Right lobe of liver (tissue), 6 donors: ENCODE data around the gene KLF4. TPM values are rescaled to one million over a fixed set of nuclear protein-coding genes. Genes with fewer than 3 reads are reported as not detected.
A peak's percentile ranks its signal among the peaks of the same experiment; 100 is the strongest.

Experiments
- ATAC-seq, 4 donors: fragments of 200-7000 bp; cut with Tn5 transposase; one replicate each; pipeline ENCODE4 v1.9.1; 2020; ENCODE audit warnings: mild to moderate bottlenecking in 4 of 4, moderate library complexity in 4 of 4
- DNase-seq, 3 donors: peaks; one replicate each; pipeline ENCODE4 v3.0.0-alpha.2; 2020
- H3K27ac ChIP-seq, 3 donors: fragments of 200-600 bp; one replicate each; pipeline ENCODE4 v1.8.0; 2022
- H3K27me3 ChIP-seq, 2 donors: fragments of 200-600 bp; one replicate each; pipeline ENCODE4 v1.8.0; 2022
- H3K36me3 ChIP-seq, 4 donors: fragments of 200-600 bp; sonication (generic) in 1 of 4; one replicate each; pipeline versions ENCODE4 v1.5.1 to v1.8.0; 2017 to 2022; ENCODE audit warnings: control low read depth in 1 of 4
- H3K4me1 ChIP-seq, 4 donors: fragments of 200-600 bp; sonication (generic) in 1 of 4; one replicate each; pipeline versions ENCODE4 v1.5.1 to v1.8.0; 2017 to 2022; ENCODE audit warnings: control low read depth in 1 of 4
- H3K4me3 ChIP-seq, 3 donors: fragments of 200-600 bp; one replicate each; pipeline ENCODE4 v1.8.0; 2022
- H3K9me3 ChIP-seq, 4 donors: fragments of 200-600 bp; sonication (generic) in 1 of 4; one replicate each; pipeline versions ENCODE4 v1.5.1 to v1.8.0; 2017 to 2022; ENCODE audit warnings: control low read depth in 1 of 4
- POLR2A ChIP-seq: fragments of 450-650 bp; IDR thresholded peaks from one replicate; pipeline ENCODE4 v1.6.1; 2017; ENCODE audit warnings: antibody characterized with exemption, mild to moderate bottlenecking
- WGBS: methylation state at CpG from one replicate; pipeline ENCODE4 v1.1.6; 2018; ENCODE audit warnings: low coverage, low lambda C conversion rate; ENCODE audit not compliant: insufficient coverage; ENCODE audit errors: missing lambda C conversion rate; 5-methylcytosine and 5-hydroxymethylcytosine counted together
- intact Hi-C, 2 donors: fragments of 100-400 bp; cut with DNase I; formaldehyde crosslinking; loops; one replicate each; pipeline versions ENCODE4 v1.11.2 to v1.14.1; 2022
- total RNA-seq, 6 experiments: library from RNA; depleted of rRNA in 2 of 6; stranded (reverse); fragments of >200 nt in 2 of 6; fragmentation: NEBNext Ultra II Directional in 3 of 6; extraction: Animal tissue kit (Norgen Biotek cat#: 25700) in 3 of 6; gene quantifications; one replicate each; pipeline versions ENCODE4 v1.1.0 to v1.2.4, GENCODE V29; 2016 to 2023
- TF ChIP-seq, protein P1 (sequence below), 4 donors: fragments of 200-600 bp in 3 of 4; fragments of 450-650 bp in 1 of 4; IDR thresholded peaks; one replicate each; pipeline versions ENCODE4 v1.5.1 to v1.8.0; 2016 to 2022; ENCODE audit warnings: antibody characterized with exemption in 4 of 4, mild to moderate bottlenecking in 2 of 4
- donor health status: DM: no; HTN: yes; CAD: no.
- donor health status: DM: no; HTN: no; CAD: no.
- donor health status: DM: no; HTN: no; CAD: no.
- donor health status: DM: no; HTN: yes; CAD: no.
- donor health status: DM: no; HTN: yes; CAD: no.

Gene KLF4
- total RNA-seq, 6 experiments from 2014 or later = 1.5 to 12.4 (median 5.9) TPM

DNA sequence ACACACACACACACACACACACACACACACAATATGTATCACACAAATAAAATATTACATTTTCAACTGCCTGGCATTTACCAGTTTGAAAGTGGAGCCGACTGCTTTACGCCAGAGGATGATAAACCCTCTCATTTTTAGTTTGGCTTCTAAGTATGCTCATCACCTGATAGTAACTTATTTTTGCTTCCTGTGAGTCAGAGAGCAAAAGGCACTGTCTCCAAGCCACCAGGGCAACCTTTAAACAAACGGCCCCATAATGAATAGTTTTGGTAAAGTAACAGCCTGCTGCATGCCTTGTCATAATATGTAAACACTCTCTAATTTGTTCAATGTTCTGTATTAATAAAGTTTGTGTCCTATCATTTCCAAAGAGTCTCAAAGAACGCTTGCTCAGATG lies 26.9 kb downstream of the KLF4 start:
- Histone ChIP-seq H3K9me3 (no peaks in the 10 kb centered on the region), H3K4me1 (peaks cover 0 to 10% (median 0%) of the 10 kb centered on the region in 4 donors), H3K27ac (no peak overlapping the region), H3K27me3 (peaks cover 0 to 11% of the 10 kb centered on the region in 2 donors), H3K36me3 (no peaks in the 10 kb centered on the region), H3K4me3 (no peak overlapping the region)
- no peak for DNase-seq
- peak in 1 of 4 donors; percentile 20 for ATAC-seq
- TF ChIP-seq, protein P1, sequence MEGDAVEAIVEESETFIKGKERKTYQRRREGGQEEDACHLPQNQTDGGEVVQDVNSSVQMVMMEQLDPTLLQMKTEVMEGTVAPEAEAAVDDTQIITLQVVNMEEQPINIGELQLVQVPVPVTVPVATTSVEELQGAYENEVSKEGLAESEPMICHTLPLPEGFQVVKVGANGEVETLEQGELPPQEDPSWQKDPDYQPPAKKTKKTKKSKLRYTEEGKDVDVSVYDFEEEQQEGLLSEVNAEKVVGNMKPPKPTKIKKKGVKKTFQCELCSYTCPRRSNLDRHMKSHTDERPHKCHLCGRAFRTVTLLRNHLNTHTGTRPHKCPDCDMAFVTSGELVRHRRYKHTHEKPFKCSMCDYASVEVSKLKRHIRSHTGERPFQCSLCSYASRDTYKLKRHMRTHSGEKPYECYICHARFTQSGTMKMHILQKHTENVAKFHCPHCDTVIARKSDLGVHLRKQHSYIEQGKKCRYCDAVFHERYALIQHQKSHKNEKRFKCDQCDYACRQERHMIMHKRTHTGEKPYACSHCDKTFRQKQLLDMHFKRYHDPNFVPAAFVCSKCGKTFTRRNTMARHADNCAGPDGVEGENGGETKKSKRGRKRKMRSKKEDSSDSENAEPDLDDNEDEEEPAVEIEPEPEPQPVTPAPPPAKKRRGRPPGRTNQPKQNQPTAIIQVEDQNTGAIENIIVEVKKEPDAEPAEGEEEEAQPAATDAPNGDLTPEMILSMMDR (IDR thresholded peaks at IDR 0.05) = no peak
- TF ChIP-seq POLR2A = no peak
- WGBS = 58% methylated on average over 4 of the region's 4 CpGs
- intact Hi-C loops = no loop called here

DNA sequence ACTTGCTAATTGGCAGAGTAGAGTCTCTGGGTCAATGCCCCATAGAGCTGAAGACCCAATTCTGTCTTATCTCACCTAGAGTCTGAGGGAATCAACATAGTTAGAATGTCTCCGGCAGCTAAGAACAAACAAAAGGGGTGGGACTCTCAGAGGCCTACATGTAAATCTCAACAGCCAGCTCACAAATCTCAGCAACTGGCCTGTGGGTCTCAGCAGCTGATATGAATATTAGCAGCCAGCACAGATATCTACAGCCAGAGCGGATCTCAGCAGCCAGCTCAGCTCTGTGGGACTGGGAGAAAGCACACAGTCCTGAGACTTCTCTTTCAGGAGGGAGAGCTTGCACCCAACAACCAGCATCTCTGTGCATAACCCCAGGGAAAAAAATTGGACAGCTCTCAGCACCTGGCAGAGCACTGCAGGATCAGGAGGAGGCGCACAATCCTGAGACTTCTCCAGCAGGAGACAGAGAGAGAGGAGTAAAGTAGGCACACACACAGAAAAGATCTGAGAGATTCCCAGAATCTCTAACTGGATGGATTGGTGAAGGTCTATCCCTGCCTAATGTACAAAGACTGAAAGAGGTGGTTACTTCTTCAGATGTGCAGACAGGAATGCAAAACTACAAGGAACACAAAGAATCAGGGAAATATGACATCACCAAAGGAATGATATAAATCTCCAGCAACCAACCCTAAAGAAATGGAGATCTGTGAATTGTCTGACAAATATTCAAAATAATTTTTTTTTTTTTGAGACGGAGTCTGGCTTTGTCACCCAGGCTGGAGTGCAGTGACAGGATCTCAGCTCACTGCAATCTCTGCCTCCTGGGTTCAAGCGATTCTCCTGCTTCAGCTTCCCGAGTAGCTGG lies 29.2 kb downstream of the KLF4 start:
- Histone ChIP-seq H3K27me3 (peaks cover 0 to 9% of the 10 kb centered on the region in 2 donors), H3K36me3 (no peaks in the 10 kb centered on the region), H3K4me3 (no peak overlapping the region), H3K27ac (no peak overlapping the region), H3K4me1 (peaks cover 0 to 4% (median 0%) of the 10 kb centered on the region in 4 donors), H3K9me3 (no peaks in the 10 kb centered on the region)
- intact Hi-C loops = no loop called here
- WGBS = 86% methylated on average over 4 of the region's 6 CpGs
- ATAC-seq = no peak
- TF ChIP-seq POLR2A = no peak
- TF ChIP-seq, protein P1 (IDR thresholded peaks at IDR 0.05) = no peak
- no peak for DNase-seq

GRCh38 chr9:107455425-107456135 lies 34.0 kb downstream of the KLF4 start:
- Histone ChIP-seq H3K36me3 (no peaks in the 10 kb centered on the region), H3K27ac (no peak overlapping the region), H3K4me3 (no peak overlapping the region), H3K27me3 (no peaks in the 10 kb centered on the region), H3K9me3 (no peaks in the 10 kb centered on the region), H3K4me1 (no peaks in the 10 kb centered on the region)
- DNase-seq (no peak), ATAC-seq (no peak)
- intact Hi-C loops = no loop called here
- WGBS = 41% methylated on average over 6 of the region's 6 CpGs
- TF ChIP-seq, protein P1 (IDR thresholded peaks at IDR 0.05) = no peak
- TF ChIP-seq POLR2A = no peak

DNA sequence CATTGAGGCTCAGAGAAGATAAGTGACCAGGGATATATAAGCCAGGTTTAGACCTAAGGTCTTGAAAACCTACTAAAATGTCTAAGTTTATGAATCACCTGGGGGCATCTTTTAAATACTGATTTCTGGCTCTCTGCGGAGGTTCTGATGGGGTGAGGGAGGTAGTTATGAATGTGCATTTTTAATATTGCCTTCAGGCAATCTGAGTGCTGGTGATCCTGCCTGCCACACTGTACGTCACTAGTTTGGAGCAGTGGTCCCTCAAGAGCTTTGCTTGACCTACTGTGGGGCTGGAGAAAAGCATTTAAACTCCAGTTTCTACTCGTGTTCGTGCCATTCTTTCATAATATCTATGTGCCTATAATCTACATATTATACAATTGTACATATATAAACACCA lies 36.1 kb downstream of the KLF4 start:
- intact Hi-C loops = no loop called here
- WGBS = 63% methylated on average over 4 of the region's 4 CpGs
- no peak overlapping the region for H3K27ac ChIP-seq
- no peaks in the 10 kb centered on the region for H3K4me1 ChIP-seq
- no peaks in the 10 kb centered on the region for H3K9me3 ChIP-seq
- DNase-seq (no peak), ATAC-seq (no peak)
- TF ChIP-seq, protein P1 (IDR thresholded peaks at IDR 0.05) = no peak
- no peak for TF ChIP-seq POLR2A
- no peaks in the 10 kb centered on the region for H3K27me3 ChIP-seq
- H3K4me3 ChIP-seq = no peak overlapping the region
- no peaks in the 10 kb centered on the region for H3K36me3 ChIP-seq
